HG03432 (cell line): Measurements from ENCODE around the gene NOTCH2.

Experiments used
- ATAC-seq: cut with Tn5 transposase; IDR thresholded peaks from one replicate; pipeline ENCODE4 v1.9.1; 2021; ENCODE audit warnings: mild to moderate bottlenecking, moderate library complexity; ENCODE audit not compliant: unreplicated experiment

Gene NOTCH2

GRCh38 chr1:119911775-119912174 is 157.7 kb downstream of the NOTCH2 start:
- no peak for ATAC-seq

- ATAC-seq: no peak
Measured at GRCh38 chr1:119910618-119911017, 158.8 kb downstream of the NOTCH2 start.

DNA sequence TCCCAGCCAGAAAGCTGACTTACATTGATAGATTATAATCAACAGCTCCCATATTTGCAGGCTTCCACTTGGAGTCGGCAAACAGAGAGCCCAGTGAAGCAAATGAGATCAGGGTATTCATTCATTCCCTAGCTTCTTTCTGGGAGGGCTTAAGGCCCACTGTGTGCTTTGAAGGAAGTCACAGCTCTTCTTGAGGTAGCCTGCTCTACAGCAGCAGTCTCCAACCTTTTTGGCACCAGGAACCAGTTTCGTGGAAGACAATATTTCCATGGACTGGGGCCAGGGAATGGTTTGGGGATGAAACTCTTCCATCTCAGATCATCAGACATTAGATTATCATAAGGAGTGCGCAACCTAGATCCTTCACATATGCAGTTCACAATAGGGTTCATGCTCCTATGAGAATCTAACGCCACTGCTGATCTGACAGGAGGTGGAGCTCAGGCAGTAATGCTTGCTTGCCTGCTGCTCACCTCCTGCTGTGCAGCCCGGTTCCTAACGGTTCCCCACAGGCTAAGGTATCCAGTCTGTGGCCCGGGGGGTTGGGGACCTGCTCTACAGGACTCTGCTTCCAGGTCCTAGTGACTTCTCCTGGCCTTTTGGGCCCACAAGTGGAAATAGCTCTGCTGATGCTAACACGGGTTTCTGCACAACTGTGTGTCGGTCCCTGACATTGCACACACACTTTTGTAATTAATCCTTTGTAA is 159.4 kb downstream of the NOTCH2 start:
- ATAC-seq: no peak

DNA sequence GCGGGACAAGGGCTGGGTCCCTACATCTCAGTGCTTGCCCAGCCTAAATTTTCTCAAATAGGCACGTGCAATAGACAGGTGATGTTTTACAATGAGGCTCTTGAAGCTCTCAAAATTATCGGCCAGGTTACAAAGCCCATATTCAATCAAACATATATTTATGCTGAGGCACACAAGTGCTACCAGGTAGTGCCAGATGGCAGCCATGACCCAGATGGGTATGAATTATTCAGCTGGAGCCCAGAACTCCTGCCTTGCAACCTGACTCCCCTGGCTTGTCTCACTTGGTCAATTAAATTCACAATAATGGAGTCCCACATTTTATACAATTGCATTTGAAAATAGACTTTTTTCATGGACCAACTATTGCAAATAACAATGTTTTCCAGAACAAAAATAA is 160.8 kb downstream of the NOTCH2 start:
- no peak for ATAC-seq

- ATAC-seq: no peak
Measured at GRCh38 chr1:119906927-119907652, 162.4 kb downstream of the NOTCH2 start.

GRCh38 chr1:119903443-119903835 is 166.0 kb downstream of the NOTCH2 start:
- no peak for ATAC-seq

GRCh38 chr1:119902775-119903442 is 166.6 kb downstream of the NOTCH2 start:
- ATAC-seq: no peak

DNA sequence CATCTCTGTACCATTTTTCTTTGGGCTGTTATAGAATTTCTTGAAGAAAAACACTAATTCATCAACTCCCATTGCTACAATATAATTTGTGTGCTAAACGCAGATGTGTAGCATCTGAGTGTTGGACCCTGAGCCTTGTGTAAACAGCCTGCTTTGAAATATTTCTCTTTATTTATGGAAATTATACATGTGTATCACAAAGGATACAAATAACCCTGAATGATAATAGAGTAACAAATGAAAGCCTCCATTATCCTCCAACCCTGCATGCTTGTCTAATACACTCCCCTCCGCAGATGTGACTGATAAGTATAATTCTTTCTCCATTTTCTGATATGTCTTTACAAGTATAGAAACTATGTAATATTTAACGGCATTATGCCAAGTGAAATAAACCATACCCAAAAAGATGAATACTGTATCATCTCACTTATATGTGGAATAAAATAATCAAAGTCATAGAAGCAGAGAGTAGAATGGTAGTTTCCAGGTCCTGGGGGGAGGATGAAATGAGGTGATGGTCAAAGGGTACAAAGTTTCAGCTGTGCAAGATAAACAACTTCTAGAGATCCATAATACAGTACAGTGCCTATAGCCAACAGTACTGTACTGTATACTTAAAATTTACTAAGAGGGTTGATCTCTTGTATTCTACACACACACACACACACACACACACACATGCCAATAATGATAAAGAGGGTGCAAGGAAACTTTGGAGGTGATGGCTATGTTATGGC is 170.3 kb downstream of the NOTCH2 start:
- ATAC-seq: no peak

- no peak for ATAC-seq
Measured at GRCh38 chr1:119898530-119898929, 170.9 kb downstream of the NOTCH2 start.

- no peak for ATAC-seq
Measured at GRCh38 chr1:119896303-119896702, 173.2 kb downstream of the NOTCH2 start, which contains the start of gene ADAM30. Gene ADAM30 (minus strand): TSS chr1:119896515. CDS start chr1:119896336, 179 bp downstream.

DNA sequence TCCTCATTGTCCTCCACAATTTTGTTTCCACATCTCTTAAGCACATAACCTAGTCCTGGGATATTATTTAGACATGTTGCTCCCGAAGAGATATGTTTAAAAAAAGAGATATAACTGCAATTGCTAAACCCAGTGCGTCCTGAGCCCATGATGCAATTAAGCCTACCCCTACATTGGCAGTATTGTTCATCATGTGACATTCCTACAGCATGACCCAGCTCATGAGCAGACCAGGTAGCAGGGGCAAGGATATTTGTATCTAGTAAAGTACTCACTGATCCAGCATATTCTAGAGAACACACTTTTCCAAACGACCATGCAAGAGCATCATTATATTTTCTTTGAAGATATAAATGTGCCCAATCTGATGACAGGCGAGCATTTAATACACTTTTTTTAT is 174.4 kb downstream of the NOTCH2 start:
- ATAC-seq: no peak

- no peak for ATAC-seq
Measured at GRCh38 chr1:119893827-119894700, 175.4 kb downstream of the NOTCH2 start.

DNA sequence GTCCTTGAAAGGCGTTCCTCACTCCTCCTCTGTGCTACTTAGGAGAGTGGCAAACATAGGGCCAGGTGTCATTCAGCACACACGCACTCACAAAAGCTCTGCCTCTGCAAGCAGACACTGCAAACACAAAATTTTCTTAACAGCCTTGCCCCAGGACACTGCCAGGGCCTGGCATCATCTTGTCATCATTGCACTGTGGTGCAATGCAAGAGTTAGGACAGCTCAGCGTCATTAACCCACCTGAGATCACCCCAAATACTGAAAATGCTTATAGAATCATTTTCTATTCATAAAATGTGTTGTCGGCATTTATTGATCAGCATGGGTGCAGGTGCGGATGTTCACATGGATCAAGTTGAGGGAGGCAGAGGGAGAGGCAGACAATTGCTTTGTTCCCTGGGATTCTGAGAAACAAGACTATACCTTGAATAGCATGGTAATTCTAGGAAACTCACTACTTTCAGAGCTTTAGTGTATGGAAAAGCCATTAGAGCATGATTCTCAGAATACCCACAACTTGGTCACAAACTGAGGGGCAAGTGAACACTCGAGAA is 176.1 kb downstream of the NOTCH2 start:
- no peak for ATAC-seq

DNA sequence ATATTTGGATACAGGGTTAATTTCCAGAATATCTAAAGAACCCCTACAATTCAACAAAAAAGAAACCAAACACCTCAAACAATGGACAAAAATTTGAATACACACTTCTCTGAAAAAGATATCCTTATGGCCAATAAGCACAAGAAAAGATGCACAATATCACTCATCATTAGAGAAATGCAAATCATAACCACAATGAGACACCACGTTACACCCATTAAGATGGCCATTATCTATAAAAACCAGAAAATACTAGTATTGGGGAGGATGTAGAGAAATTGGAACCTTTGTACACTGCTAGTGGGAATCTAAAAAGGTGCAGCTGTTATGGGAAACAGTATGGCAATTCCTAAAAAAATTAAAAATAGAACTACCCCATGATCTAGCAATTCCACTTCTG is 178.1 kb downstream of the NOTCH2 start:
- ATAC-seq: no peak

DNA sequence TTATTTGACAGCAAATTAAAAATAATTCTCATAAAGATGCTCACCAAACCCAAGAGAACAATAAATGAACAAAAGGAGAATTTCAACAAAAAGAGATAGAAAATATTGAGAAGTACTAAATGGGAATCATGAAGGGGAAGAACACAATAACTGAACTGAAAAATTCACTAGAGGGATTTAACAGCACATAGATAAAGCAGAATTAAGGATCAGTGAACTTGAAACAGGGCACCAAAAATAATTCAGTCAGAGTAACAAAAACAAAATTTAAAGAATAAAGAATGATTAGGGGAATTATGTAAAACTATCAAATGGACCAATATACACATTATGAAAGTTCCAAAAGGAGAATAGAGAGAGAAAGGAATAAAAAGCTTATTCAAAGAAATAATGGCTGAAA is 181.0 kb downstream of the NOTCH2 start:
- no peak for ATAC-seq

- no peak for ATAC-seq
Measured at GRCh38 chr1:119887427-119887826, 182.0 kb downstream of the NOTCH2 start.

GRCh38 chr1:119885903-119886783 is 183.3 kb downstream of the NOTCH2 start:
- no peak for ATAC-seq

GRCh38 chr1:119884711-119885110 is 184.8 kb downstream of the NOTCH2 start:
- ATAC-seq: no peak

GRCh38 chr1:119883826-119884225 is 185.6 kb downstream of the NOTCH2 start:
- no peak for ATAC-seq
